ENCODE measurements around the gene RXFP2. TPM values are rescaled to one million over a fixed set of nuclear protein-coding genes. Genes with fewer than 3 reads are reported as not detected.

RXFP2 gene
- total and polyA plus RNA-seq, 10 of the 15 experiments (the other 5 are each of a cell fraction or from before 2014, with no cell fraction given) = 0.01 to 0.05 TPM; not detected in 8

DNA sequence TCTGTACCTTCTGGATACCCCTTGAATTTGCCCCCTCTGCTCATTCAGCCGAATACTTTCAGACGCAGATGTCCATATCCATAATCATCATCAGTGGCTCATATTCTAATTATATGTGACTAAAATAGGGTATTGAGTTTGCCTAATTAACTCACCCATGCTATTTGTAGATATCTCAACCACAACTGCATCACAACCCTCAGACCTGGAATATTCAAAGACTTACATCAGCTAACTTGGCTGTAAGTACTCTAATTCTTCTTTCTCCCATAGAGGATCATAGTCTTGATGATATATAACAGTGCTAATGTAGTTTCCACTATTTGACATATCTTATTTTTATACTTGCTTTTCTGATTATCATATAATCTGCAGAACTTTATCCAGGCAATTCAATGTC lies 35.8 kb downstream of the RXFP2 start (continued):
- no peak for TF ChIP-seq PRDM15 (CRISPR knock-in tag; IDR thresholded peaks at IDR 0.05)
- TF ChIP-seq NFXL1 (IDR thresholded peaks at IDR 0.05; ENCODE audit: borderline replicate concordance) = no peak
- TF ChIP-seq, protein P1, sequence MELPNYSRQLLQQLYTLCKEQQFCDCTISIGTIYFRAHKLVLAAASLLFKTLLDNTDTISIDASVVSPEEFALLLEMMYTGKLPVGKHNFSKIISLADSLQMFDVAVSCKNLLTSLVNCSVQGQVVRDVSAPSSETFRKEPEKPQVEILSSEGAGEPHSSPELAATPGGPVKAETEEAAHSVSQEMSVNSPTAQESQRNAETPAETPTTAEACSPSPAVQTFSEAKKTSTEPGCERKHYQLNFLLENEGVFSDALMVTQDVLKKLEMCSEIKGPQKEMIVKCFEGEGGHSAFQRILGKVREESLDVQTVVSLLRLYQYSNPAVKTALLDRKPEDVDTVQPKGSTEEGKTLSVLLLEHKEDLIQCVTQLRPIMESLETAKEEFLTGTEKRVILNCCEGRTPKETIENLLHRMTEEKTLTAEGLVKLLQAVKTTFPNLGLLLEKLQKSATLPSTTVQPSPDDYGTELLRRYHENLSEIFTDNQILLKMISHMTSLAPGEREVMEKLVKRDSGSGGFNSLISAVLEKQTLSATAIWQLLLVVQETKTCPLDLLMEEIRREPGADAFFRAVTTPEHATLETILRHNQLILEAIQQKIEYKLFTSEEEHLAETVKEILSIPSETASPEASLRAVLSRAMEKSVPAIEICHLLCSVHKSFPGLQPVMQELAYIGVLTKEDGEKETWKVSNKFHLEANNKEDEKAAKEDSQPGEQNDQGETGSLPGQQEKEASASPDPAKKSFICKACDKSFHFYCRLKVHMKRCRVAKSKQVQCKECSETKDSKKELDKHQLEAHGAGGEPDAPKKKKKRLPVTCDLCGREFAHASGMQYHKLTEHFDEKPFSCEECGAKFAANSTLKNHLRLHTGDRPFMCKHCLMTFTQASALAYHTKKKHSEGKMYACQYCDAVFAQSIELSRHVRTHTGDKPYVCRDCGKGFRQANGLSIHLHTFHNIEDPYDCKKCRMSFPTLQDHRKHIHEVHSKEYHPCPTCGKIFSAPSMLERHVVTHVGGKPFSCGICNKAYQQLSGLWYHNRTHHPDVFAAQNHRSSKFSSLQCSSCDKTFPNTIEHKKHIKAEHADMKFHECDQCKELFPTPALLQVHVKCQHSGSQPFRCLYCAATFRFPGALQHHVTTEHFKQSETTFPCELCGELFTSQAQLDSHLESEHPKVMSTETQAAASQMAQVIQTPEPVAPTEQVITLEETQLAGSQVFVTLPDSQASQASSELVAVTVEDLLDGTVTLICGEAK (IDR thresholded peaks at IDR 0.05; ENCODE audit: borderline replicate concordance) = no peak

DNA sequence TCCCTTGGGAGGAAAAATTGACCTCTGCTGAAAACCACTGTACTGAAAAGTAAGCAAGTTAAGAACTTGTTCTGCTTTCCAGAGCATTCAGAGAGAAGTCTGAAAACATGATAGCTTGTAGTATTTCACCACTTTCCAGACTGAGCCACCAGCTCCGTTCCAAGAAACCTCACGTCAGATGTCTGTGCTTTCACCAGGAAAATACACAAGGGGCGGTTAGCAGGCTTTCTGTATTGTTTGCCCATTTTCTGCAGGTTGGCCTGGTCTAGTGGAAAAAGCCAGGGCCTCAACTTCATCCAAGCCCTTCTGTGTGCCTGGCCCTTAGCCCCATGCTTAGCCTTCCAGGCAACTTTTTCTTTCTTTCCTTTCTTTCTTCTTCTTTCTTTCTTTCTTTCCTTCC lies 36.4 kb downstream of the RXFP2 start:
- CTCF ChIA-PET = no interaction called here
- RAD21 ChIA-PET (ENCODE audit: unreplicated experiment) = no interaction called here
- H3K4me3 ChIP-seq = no peak overlapping the region
- H3K9me3 ChIP-seq (replicated peaks; ENCODE audit: control insufficient read depth, insufficient read depth, low read length) = no peaks in the 10 kb centered on the region
- DNase-seq (ENCODE audit: low read depth, low spot score) (no peak), ATAC-seq (no peak), FAIRE-seq (no peak)
- no peaks in the 10 kb centered on the region for H3K79me2 ChIP-seq (ENCODE audit: control insufficient read depth, insufficient read depth, low read length)
- H3K4me1 ChIP-seq (ENCODE audit: control insufficient read depth, insufficient read depth, low read length) = no peaks in the 10 kb centered on the region
- SMC1A ChIA-PET (ENCODE audit: uncharacterized antibody, unreplicated experiment) = no interaction called here
- TF ChIP-seq KAT2A (conservative IDR thresholded peaks at IDR 0.05; ENCODE audit: control insufficient read depth, low read depth, low read length) (no peak), ZNF384 (IDR thresholded peaks at IDR 0.05; ENCODE audit: borderline replicate concordance, low read depth, low read length) (no peak), PAX5 (IDR thresholded peaks at IDR 0.05; ENCODE audit: borderline replicate concordance, low read depth, low read length) (no peak), TCF3 (IDR thresholded peaks at IDR 0.05; ENCODE audit: borderline replicate concordance, insufficient read depth, low read depth, low read length) (no peak)
- 42% methylated on average over 3 of the region's 3 CpGs for WGBS (ENCODE audit: insufficient coverage, insufficient replicate concordance, low lambda C conversion rate, missing lambda C conversion rate)
- no peak overlapping the region for H3K4me2 ChIP-seq (ENCODE audit: control insufficient read depth, insufficient read depth)
- H3K27me3 ChIP-seq (replicated peaks in 1 of 2; ENCODE audit: control insufficient read depth in 2 of 2, insufficient read depth in 2 of 2, low read length in 1 of 2) = no peaks in the 10 kb centered on the region; a peak in 1 of 4 replicates
- H3K36me3 ChIP-seq (ENCODE audit: control insufficient read depth in 2 of 2, insufficient read depth in 2 of 2, low read length in 1 of 2) = no peaks in the 10 kb centered on the region
- H4K20me1 ChIP-seq (ENCODE audit: control insufficient read depth, insufficient read depth) = no peaks in the 10 kb centered on the region
- no peak overlapping the region for H2AFZ ChIP-seq (ENCODE audit: control insufficient read depth, low read depth, low read length)
- BruUV-seq (replicated peaks) = no TSS peak
- no peak overlapping the region for H3K9ac ChIP-seq (ENCODE audit: control insufficient read depth, insufficient read depth, low read length)
- no peak overlapping the region for H3K27ac ChIP-seq (ENCODE audit: control insufficient read depth, insufficient read depth)
- in situ Hi-C loops (cut with MboI) = no loop called here
- POLR2A ChIA-PET = no interaction called here
- intact Hi-C loops (cut with micrococcal nuclease; ENCODE audit: unreplicated experiment) = no loop called here
